Esophagus squamous epithelium (tissue), 5 donors: Measurements from ENCODE around the gene ELP4. TPM values are rescaled to one million over a fixed set of nuclear protein-coding genes. Genes with fewer than 3 reads are reported as not detected.

ENCODE experiments used
- DNase-seq: peaks from one replicate; lab custom pipeline; 2025; lab: John Stamatoyannopoulos, UW
- H3K27ac ChIP-seq, 4 donors: fragments of 200-600 bp; sonication (generic); one replicate each; pipeline ENCODE4 v1.5.1; 2016 to 2019; ENCODE audit warnings: mild to moderate bottlenecking in 1 of 4
- H3K27me3 ChIP-seq, 4 donors: fragments of 200-600 bp; sonication (generic); 1 replicate in 3 of 4; 2 replicates in 1 of 4; pipeline versions ENCODE4 v1.5.1 to v1.6.0; 2017 to 2021; ENCODE audit warnings: antibody characterized with exemption in 1 of 4
- H3K36me3 ChIP-seq, 3 donors: fragments of 200-600 bp; sonication (generic); one replicate each; pipeline ENCODE4 v1.5.1; 2016 to 2019
- H3K4me1 ChIP-seq, 3 donors: fragments of 200-600 bp; sonication (generic); one replicate each; pipeline ENCODE4 v1.5.1; 2017 to 2019
- H3K4me3 ChIP-seq, 4 donors: fragments of 200-600 bp; sonication (generic); 1 replicate in 3 of 4; 2 replicates in 1 of 4; pipeline ENCODE4 v1.5.1; 2016 to 2019; ENCODE audit warnings: mild to moderate bottlenecking in 2 of 4, moderate library complexity in 1 of 4
- H3K9me3 ChIP-seq, 3 donors: fragments of 200-600 bp; sonication (generic); one replicate each; pipeline ENCODE4 v1.5.1; 2016 to 2019
- CTCF ChIP-seq, 6 experiments: fragments of 450-650 bp in 4 of 6; fragments of 200-600 bp in 2 of 6; sonication (generic) in 2 of 6; IDR thresholded peaks; one replicate each; pipeline ENCODE4 v1.5.1; 2016 to 2019; ENCODE audit warnings: antibody characterized with exemption in 6 of 6, mild to moderate bottlenecking in 4 of 6, moderate library complexity in 4 of 6
- POLR2A ChIP-seq, 4 donors: fragments of 450-650 bp; IDR thresholded peaks; one replicate each; pipeline ENCODE4 v1.6.1; 2017; ENCODE audit warnings: antibody characterized with exemption in 4 of 4, mild to moderate bottlenecking in 4 of 4, moderate library complexity in 3 of 4
- WGBS, 2 donors: methylation state at CpG; one replicate each; pipeline ENCODE4 v1.1.5; 2018; 5-methylcytosine and 5-hydroxymethylcytosine counted together
- intact Hi-C: fragments of 100-400 bp; cut with DNase I; formaldehyde crosslinking; loops from one replicate; pipeline ENCODE4 v1.15.0; 2022
- total RNA-seq, 4 donors: library from RNA; depleted of rRNA; stranded (reverse); fragments of >200 nt; gene quantifications; one replicate each; pipeline ENCODE4 v1.1.0, GENCODE V29; 2016
- donor health status: DM: yes; HTN: yes; CAD: no.

Gene ELP4
- total RNA-seq, 4 donors from 2014 or later = 15.7 to 24.6 (median 23.9) TPM

GRCh38 chr11:31651822-31652221 is 142.3 kb downstream of the ELP4 start:
- Histone ChIP-seq H3K36me3 (peaks cover 0 to 14% (median 0%) of the 10 kb centered on the region in 3 donors), H3K27ac (no peak overlapping the region), H3K27me3 (no peaks in the 10 kb centered on the region), H3K4me1 (no peaks in the 10 kb centered on the region), H3K4me3 (no peak overlapping the region), H3K9me3 (no peaks in the 10 kb centered on the region)
- intact Hi-C loops = no loop called here
- WGBS, 2 donors = 93 to 100% methylated on average over 2 of the region's 2 CpGs
- no peak for TF ChIP-seq CTCF (IDR thresholded peaks at IDR 0.05)
- no peak for DNase-seq

- WGBS, 2 donors = 81 to 97% methylated on average over 1 of the region's 1 CpG
- no peak for TF ChIP-seq POLR2A (IDR thresholded peaks at IDR 0.05)
- no peak for TF ChIP-seq CTCF (IDR thresholded peaks at IDR 0.05)
- Histone ChIP-seq H3K4me3 (no peak overlapping the region), H3K36me3 (peaks cover 0 to 14% (median 0%) of the 10 kb centered on the region in 3 donors), H3K4me1 (no peaks in the 10 kb centered on the region), H3K9me3 (no peaks in the 10 kb centered on the region), H3K27ac (no peak overlapping the region), H3K27me3 (no peaks in the 10 kb centered on the region)
- DNase-seq = no peak
- intact Hi-C loops = no loop called here
Measured at GRCh38 chr11:31652528-31652927, 143.0 kb downstream of the ELP4 start.

GRCh38 chr11:31655483-31655882 is 145.9 kb downstream of the ELP4 start:
- intact Hi-C loops = no loop called here
- Histone ChIP-seq H3K4me3 (no peak overlapping the region), H3K27ac (no peak overlapping the region), H3K27me3 (no peaks in the 10 kb centered on the region), H3K4me1 (no peaks in the 10 kb centered on the region), H3K9me3 (no peaks in the 10 kb centered on the region), H3K36me3 (peaks cover 0 to 8% (median 0%) of the 10 kb centered on the region in 3 donors)
- TF ChIP-seq CTCF (IDR thresholded peaks at IDR 0.05) (no peak), POLR2A (IDR thresholded peaks at IDR 0.05) (no peak)
- 59 to 66% methylated on average over 3 of the region's 3 CpGs for WGBS, 2 donors
- DNase-seq = no peak

- no peak for DNase-seq
- no peaks in the 10 kb centered on the region for H3K4me1 ChIP-seq
- intact Hi-C loops = no loop called here
- no peaks in the 10 kb centered on the region for H3K27me3 ChIP-seq
- H3K27ac ChIP-seq = no peak overlapping the region
- no peaks in the 10 kb centered on the region for H3K9me3 ChIP-seq
- TF ChIP-seq CTCF (IDR thresholded peaks at IDR 0.05) = no peak
- no peak for TF ChIP-seq POLR2A (IDR thresholded peaks at IDR 0.05)
- no peak overlapping the region for H3K4me3 ChIP-seq
- H3K36me3 ChIP-seq = peaks cover 0 to 6% (median 0%) of the 10 kb centered on the region in 3 donors
- WGBS, 2 donors = 46 to 52% methylated on average over 1 of the region's 1 CpG
Measured at GRCh38 chr11:31656051-31656450, 146.5 kb downstream of the ELP4 start.

GRCh38 chr11:31657091-31657490 is 147.5 kb downstream of the ELP4 start:
- WGBS, 2 donors = 78 to 87% methylated on average over 1 of the region's 1 CpG
- no peaks in the 10 kb centered on the region for H3K27me3 ChIP-seq
- no peak for DNase-seq
- intact Hi-C loops = no loop called here
- H3K4me3 ChIP-seq = no peak overlapping the region
- H3K4me1 ChIP-seq = no peaks in the 10 kb centered on the region
- no peaks in the 10 kb centered on the region for H3K9me3 ChIP-seq
- TF ChIP-seq CTCF (IDR thresholded peaks at IDR 0.05) = no peak
- no peak for TF ChIP-seq POLR2A (IDR thresholded peaks at IDR 0.05)
- H3K27ac ChIP-seq = no peak overlapping the region
- H3K36me3 ChIP-seq = no peaks in the 10 kb centered on the region
